H1 (cell line): ENCODE measurements around the gene KRT83. TPM values are rescaled to one million over a fixed set of nuclear protein-coding genes. Genes with fewer than 3 reads are reported as not detected.

ENCODE experiments used
- HDAC2 ChIP-seq, 2 experiments: fragments of 300-600 bp in 1 of 2; sonication (generic) in 1 of 2; IDR thresholded peaks; 2 replicates each; pipeline ENCODE4 v1.6.1; 2011 to 2012; ENCODE audit warnings: low read depth in 2 of 2, low read length in 2 of 2, mild to moderate bottlenecking in 2 of 2, moderate library complexity in 2 of 2, borderline replicate concordance in 1 of 2, inconsistent platforms in 1 of 2
- RNF2 ChIP-seq: fragments of 200-900, 300-1000 bp; sonication (generic); IDR thresholded peaks from 2 replicates; pipeline ENCODE4 v1.7.1; 2016; ENCODE audit warnings: borderline replicate concordance, low read depth, mild to moderate bottlenecking, antibody characterized with exemption, low read length; ENCODE audit not compliant: poor library complexity, severe bottlenecking; ENCODE audit errors: missing control alignments
- polyA plus RNA-seq, 7 experiments: library from polyadenylated mRNA; depleted of rRNA in 3 of 7; stranded (reverse) in 5 of 7; unstranded in 2 of 7; fragments of >200 nt in 5 of 7; fragments of 200-250 nt in 2 of 7; gene quantifications; 1 replicate in 5 of 7; 2 replicates in 1 of 7; 4 replicates in 1 of 7; pipeline versions ENCODE4 v1.2.1 to v1.2.3, GENCODE V29; 2011 to 2013; ENCODE audit warnings: missing spikeins in 2 of 7, mixed read lengths in 2 of 7
- total RNA-seq: library from RNA; stranded (reverse); fragmentation: NEBNext Ultra II Directional; extraction: Animal tissue kit (Norgen Biotek cat#: 25700); gene quantifications from 2 replicates; pipeline ENCODE4 v1.2.1, GENCODE V29; 2021

Gene KRT83
- total and polyA plus RNA-seq, 2 of the 8 experiments (the other 6 are each of a cell fraction or from before 2014, with no cell fraction given): not detected

GRCh38 chr12:52280796-52281560 lies 40.2 kb downstream of the KRT83 start (continued):
- TF ChIP-seq RNF2: no peak
- TF ChIP-seq HDAC2 (IDR thresholded peaks at IDR 0.05; ENCODE audit: borderline replicate concordance in 1 of 2, low read depth in 2 of 2, low read length in 2 of 2): no peak
